Gastrocnemius medialis (tissue), 4 donors: ENCODE measurements around the gene SPRR3.

ENCODE experiments used
- CTCF ChIP-seq, 5 experiments: fragments of 450-650 bp in 3 of 5; fragments of 200-600 bp in 2 of 5; sonication (generic) in 2 of 5; IDR thresholded peaks in 4 of 5; conservative IDR thresholded peaks in 1 of 5; 1 replicate in 4 of 5; 2 replicates in 1 of 5; pipeline ENCODE4 v1.5.1; 2016 to 2019; ENCODE audit warnings: antibody characterized with exemption in 5 of 5, mild to moderate bottlenecking in 3 of 5, moderate library complexity in 3 of 5
- POLR2A ChIP-seq, 2 donors: fragments of 450-650 bp; IDR thresholded peaks; one replicate each; pipeline ENCODE4 v1.6.1; 2017; ENCODE audit warnings: antibody characterized with exemption in 2 of 2, mild to moderate bottlenecking in 2 of 2, moderate library complexity in 2 of 2

DNA sequence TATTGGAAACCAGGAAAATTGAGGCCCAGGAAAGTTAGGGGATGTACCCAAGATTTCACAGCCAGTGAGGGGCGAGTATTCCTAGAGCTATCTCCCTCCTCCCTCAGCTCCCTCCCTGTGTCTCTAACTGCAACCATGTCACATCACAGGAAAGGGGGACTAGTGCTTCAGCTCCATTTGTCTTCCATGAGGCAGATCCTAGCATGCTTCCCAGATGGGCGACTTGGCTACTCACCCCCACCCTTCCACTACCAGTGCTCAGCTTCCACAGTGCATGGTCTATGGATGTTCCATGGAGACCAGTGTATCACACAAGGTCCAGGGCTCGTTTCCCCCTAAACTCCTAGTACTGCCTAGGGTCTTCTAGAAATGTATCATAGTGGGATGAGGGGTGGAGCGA, 35.7 kb upstream of the SPRR3 start:
- TF ChIP-seq CTCF (IDR thresholded peaks at IDR 0.05 in 4 of 5, conservative IDR thresholded peaks at IDR 0.05 in 1 of 5) (no peak), POLR2A (IDR thresholded peaks at IDR 0.05) (no peak)
